ENCODE measurements around the gene BSPRY. TPM values are rescaled to one million over a fixed set of nuclear protein-coding genes. Genes with fewer than 3 reads are reported as not detected.

The BSPRY gene
- total and polyA plus RNA-seq, 2 of the 13 experiments (the other 11 are each of a cell fraction or from before 2014, with no cell fraction given): 0.09 to 0.26 TPM

DNA sequence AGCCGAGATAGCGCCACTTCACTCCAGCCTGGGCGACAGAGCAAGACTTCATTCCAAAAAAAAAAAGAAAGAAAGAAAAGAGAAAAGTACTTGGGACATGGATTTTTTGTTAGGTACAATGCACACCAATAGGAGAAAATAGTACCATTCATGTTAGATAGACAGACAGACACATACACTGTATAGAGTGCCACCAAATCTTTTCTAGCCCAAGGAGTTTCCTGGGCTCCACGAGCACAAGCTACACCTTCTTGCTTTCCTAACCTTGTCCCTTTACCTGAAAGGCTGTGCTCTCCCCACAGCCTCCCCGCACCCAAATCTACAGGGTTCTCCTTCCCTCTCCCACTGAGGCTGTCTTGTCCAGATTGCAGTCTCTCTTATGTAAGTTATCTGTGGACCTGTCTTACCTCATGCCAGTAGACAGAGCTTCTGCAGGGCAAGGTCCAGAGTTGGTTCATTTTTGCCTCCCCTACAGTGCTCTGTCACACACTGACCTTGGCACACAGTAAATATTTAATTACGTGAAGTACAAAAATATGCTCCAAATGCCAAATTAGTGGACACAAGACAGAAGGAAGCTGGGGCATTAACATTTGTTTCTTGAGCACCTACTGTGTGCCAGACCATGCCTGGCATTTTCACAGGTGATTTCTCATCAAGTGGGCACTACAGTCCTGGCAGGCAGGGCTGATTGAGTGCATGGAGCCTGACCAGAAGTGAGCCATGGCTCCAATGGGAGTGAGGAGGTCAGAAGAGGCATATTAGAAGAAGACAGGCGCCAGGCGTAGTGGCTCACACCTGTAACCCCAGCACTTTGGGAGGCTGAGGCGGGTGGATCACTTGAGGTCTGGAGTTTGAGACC, 45.9 kb downstream of the BSPRY start (continued):
- TF ChIP-seq, protein P1, sequence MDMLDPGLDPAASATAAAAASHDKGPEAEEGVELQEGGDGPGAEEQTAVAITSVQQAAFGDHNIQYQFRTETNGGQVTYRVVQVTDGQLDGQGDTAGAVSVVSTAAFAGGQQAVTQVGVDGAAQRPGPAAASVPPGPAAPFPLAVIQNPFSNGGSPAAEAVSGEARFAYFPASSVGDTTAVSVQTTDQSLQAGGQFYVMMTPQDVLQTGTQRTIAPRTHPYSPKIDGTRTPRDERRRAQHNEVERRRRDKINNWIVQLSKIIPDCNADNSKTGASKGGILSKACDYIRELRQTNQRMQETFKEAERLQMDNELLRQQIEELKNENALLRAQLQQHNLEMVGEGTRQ (IDR thresholded peaks at IDR 0.05; ENCODE audit: low read depth, low read length): no peak
- TF ChIP-seq, protein P1 (CRISPR knock-in tag; IDR thresholded peaks at IDR 0.05; ENCODE audit: borderline replicate concordance): no peak
- 0 out of 2 replicates have a peak, but pooled peaks have one; percentile 56 for TF ChIP-seq MXD4 (CRISPR knock-in tag; IDR thresholded peaks at IDR 0.05)
- TF ChIP-seq IKZF1 (IDR thresholded peaks at IDR 0.05): no peak
- TF ChIP-seq, protein P2, sequence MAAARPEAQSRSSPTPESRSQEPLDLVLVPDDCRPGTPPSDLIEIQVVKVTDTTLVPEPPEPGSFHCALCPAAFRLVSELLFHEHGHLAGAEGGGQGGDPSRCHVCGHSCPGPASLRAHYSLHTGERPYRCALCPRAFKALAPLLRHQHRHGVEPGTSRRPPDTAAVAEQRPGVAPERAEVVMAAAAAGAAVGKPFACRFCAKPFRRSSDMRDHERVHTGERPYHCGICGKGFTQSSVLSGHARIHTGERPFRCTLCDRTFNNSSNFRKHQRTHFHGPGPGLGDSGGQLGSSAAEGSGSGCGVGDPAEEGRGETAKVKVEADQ (CRISPR knock-in tag; IDR thresholded peaks at IDR 0.05; ENCODE audit: borderline replicate concordance): no peak; the same call in 1 of the 2 replicates
- TF ChIP-seq, protein P3, sequence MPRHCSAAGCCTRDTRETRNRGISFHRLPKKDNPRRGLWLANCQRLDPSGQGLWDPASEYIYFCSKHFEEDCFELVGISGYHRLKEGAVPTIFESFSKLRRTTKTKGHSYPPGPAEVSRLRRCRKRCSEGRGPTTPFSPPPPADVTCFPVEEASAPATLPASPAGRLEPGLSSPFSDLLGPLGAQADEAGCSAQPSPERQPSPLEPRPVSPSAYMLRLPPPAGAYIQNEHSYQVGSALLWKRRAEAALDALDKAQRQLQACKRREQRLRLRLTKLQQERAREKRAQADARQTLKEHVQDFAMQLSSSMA (CRISPR knock-in tag; IDR thresholded peaks at IDR 0.05): no peak
- TF ChIP-seq SIN3A (IDR thresholded peaks at IDR 0.05; ENCODE audit: borderline replicate concordance, low read depth, low read length): 0 out of 2 replicates have a peak, but pooled peaks have one; percentile 52
- TF ChIP-seq CCDC6 (CRISPR knock-in tag; IDR thresholded peaks at IDR 0.05): no peak
- TF ChIP-seq, protein P4, sequence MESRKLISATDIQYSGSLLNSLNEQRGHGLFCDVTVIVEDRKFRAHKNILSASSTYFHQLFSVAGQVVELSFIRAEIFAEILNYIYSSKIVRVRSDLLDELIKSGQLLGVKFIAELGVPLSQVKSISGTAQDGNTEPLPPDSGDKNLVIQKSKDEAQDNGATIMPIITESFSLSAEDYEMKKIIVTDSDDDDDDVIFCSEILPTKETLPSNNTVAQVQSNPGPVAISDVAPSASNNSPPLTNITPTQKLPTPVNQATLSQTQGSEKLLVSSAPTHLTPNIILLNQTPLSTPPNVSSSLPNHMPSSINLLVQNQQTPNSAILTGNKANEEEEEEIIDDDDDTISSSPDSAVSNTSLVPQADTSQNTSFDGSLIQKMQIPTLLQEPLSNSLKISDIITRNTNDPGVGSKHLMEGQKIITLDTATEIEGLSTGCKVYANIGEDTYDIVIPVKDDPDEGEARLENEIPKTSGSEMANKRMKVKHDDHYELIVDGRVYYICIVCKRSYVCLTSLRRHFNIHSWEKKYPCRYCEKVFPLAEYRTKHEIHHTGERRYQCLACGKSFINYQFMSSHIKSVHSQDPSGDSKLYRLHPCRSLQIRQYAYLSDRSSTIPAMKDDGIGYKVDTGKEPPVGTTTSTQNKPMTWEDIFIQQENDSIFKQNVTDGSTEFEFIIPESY (CRISPR knock-in tag; IDR thresholded peaks at IDR 0.05): no peak; the same call in none of the 2 replicates
- TF ChIP-seq, protein P5, sequence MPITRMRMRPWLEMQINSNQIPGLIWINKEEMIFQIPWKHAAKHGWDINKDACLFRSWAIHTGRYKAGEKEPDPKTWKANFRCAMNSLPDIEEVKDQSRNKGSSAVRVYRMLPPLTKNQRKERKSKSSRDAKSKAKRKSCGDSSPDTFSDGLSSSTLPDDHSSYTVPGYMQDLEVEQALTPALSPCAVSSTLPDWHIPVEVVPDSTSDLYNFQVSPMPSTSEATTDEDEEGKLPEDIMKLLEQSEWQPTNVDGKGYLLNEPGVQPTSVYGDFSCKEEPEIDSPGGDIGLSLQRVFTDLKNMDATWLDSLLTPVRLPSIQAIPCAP (CRISPR knock-in tag; IDR thresholded peaks at IDR 0.05; ENCODE audit: low read depth): no peak
- TF ChIP-seq CREB1 (IDR thresholded peaks at IDR 0.05): no peak
- TF ChIP-seq CREB1 (CRISPR knock-in tag; IDR thresholded peaks at IDR 0.05): peak; percentile 52; the same call in 1 of the 2 replicates
- peak; percentile 73 for TF ChIP-seq CEBPB (IDR thresholded peaks at IDR 0.05; ENCODE audit: borderline replicate concordance, low read depth, low read length)
- TF ChIP-seq, protein P6, sequence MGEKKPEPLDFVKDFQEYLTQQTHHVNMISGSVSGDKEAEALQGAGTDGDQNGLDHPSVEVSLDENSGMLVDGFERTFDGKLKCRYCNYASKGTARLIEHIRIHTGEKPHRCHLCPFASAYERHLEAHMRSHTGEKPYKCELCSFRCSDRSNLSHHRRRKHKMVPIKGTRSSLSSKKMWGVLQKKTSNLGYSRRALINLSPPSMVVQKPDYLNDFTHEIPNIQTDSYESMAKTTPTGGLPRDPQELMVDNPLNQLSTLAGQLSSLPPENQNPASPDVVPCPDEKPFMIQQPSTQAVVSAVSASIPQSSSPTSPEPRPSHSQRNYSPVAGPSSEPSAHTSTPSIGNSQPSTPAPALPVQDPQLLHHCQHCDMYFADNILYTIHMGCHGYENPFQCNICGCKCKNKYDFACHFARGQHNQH (CRISPR knock-in tag; IDR thresholded peaks at IDR 0.05): peak; percentile 83
- no peak for TF ChIP-seq RORA (CRISPR knock-in tag; IDR thresholded peaks at IDR 0.05)
- 0 out of 2 replicates have a peak, but pooled peaks have one; percentile 10 for TF ChIP-seq SIX4 (CRISPR knock-in tag; IDR thresholded peaks at IDR 0.05)
- peak; percentile 26; the same call in 1 of the 2 replicates for TF ChIP-seq ZNF629 (CRISPR knock-in tag; conservative IDR thresholded peaks at IDR 0.05)
- TF ChIP-seq, protein P7, sequence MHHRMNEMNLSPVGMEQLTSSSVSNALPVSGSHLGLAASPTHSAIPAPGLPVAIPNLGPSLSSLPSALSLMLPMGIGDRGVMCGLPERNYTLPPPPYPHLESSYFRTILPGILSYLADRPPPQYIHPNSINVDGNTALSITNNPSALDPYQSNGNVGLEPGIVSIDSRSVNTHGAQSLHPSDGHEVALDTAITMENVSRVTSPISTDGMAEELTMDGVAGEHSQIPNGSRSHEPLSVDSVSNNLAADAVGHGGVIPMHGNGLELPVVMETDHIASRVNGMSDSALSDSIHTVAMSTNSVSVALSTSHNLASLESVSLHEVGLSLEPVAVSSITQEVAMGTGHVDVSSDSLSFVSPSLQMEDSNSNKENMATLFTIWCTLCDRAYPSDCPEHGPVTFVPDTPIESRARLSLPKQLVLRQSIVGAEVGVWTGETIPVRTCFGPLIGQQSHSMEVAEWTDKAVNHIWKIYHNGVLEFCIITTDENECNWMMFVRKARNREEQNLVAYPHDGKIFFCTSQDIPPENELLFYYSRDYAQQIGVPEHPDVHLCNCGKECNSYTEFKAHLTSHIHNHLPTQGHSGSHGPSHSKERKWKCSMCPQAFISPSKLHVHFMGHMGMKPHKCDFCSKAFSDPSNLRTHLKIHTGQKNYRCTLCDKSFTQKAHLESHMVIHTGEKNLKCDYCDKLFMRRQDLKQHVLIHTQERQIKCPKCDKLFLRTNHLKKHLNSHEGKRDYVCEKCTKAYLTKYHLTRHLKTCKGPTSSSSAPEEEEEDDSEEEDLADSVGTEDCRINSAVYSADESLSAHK (CRISPR knock-in tag; IDR thresholded peaks at IDR 0.05; ENCODE audit: borderline replicate concordance): no peak
